CD4-positive, alpha-beta T cell treated with Interleukin-6 for 4 hours (primary cell): ENCODE results near the gene VRK2.
"Not testable (repeated sequence)": the region's sequence is repeated elsewhere in the genome, so short reads cannot be mapped to it uniquely, and the experiment has no call there.

Experiments
- DNase-seq: peaks from one replicate; pipeline ENCODE4 v3.0.0-alpha.2; 2020; ENCODE audit warnings: mixed read lengths

VRK2 gene

GRCh38 chr2:58055033-58055786 lies 8.6 kb downstream of the VRK2 start:
- DNase-seq = no peak

- DNase-seq = no peak
Measured at GRCh38 chr2:58056192-58056916, 9.7 kb downstream of the VRK2 start.

- DNase-seq = no peak
Measured at GRCh38 chr2:58057707-58058530, 11.3 kb downstream of the VRK2 start.

GRCh38 chr2:58063641-58064040 lies 17.0 kb downstream of the VRK2 start:
- DNase-seq = no peak

DNA sequence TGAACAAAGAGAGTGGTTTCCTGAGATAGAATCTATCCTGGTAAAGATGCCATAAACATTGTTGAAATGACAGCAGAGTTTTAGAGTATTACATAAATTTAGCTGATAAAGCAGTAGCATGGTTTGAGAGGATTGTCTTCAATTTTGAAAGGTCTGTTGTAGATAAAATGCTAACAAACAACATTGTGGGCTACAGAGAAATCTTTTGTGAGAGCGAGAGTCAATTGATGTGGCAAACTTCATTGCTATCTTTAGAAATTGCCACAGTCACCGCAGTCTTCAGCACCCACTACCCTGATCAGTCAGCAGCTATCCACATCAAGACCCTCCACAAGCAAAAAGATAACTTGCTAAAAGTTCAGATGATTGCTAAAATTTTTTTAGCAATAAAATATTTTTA lies 17.5 kb downstream of the VRK2 start:
- DNase-seq = no peak

- no peak for DNase-seq
Measured at GRCh38 chr2:58065248-58065647, 18.6 kb downstream of the VRK2 start.

GRCh38 chr2:58067001-58067400 lies 20.4 kb downstream of the VRK2 start:
- DNase-seq = no peak

- no peak for DNase-seq
Measured at GRCh38 chr2:58070765-58071164, 24.2 kb downstream of the VRK2 start.

DNA sequence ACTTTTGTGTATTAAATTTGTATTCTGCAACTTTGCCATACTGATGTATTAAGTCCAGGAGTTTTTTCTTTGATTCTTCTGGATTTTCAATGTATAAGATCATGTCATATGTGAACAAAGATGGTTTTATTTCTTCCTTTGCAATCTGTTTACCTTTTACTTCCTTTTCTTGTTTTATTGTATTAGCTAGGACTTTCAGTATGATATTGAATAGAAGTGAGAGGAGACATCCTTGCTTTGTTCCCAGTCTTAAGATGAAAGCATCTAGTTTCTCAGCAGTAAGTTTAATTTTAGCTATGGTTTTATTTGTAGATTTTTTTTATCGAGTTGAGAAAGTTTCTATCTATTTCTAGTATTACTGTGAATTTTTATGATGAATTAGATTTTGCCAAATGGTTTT lies 25.5 kb downstream of the VRK2 start:
- no peak for DNase-seq

DNA sequence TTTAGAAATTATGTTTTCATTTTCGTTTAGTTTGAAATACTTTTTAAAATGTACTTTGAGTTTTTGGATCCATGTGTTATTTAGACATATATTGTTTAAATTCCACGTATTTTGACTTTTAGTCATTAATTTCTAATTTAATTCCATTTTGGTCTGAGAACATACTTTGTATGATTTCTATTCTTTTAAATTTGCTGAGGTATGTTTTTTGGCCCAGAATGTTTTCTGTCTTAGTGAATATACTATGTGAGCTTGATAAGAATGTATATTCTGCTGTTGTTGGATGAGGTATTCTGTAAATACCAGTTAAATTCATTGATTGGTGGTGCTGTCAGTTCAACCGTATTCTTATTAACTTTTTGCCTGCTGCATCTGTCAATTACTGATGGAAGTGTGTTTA lies 26.4 kb downstream of the VRK2 start:
- DNase-seq = no peak

DNA sequence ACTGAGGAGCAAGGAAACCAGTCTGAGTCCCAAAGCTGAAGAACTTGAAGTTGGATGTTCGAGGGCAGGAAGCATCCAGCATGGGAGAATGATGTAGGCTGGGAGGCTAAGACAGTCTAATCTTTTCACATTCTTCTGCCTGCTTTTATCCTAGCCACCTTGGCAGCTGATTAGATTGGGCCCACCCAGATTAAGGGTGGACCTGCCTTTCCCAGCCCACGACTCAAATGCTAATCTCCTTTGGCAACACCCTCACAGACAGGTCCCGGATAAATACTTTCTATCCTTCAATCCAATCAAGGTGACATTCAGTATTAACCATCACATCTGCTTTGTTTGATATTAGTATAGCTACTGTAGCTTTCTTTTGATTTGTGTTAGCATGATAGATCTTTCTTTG lies 27.1 kb downstream of the VRK2 start:
- DNase-seq = no peak

DNA sequence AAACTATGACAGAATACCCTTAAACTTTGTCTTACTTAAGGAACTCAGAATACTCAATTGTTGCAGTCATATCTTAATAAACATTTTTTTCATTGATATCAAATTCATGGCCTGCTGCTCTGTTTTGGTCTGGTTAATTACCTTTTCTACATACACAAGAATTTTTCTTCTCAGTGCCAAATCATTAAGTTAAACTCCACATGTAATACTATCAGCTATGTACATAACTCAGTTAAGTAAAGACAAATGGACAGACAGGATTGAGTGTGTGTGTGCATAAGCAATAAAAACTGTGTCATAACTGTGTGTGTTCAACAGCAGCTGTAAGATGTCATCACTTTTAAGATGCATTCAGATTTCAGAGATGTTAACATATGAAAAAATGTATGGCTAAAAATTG lies 34.4 kb downstream of the VRK2 start:
- DNase-seq = no peak

GRCh38 chr2:58089081-58089480 lies 42.5 kb downstream of the VRK2 start:
- no peak for DNase-seq

DNA sequence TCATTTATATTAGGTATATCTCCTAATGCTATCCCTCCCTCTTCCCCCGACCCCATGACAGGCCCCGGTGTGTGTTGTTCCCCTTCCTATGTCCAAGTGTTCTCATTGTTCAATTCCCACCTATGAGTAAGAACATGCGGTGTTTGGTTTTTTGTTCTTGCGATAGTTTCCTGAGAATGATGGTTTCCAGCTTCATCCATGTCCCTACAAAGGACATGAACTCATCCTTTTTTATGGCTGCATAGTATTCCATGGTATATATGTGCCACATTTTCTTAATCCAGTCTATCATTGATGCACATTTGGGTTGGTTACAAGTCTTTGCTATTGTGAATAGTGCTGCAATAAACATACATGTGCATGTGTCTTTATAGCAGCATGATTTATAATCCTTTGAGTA lies 46.2 kb downstream of the VRK2 start:
- not testable (repeated sequence) for DNase-seq

DNA sequence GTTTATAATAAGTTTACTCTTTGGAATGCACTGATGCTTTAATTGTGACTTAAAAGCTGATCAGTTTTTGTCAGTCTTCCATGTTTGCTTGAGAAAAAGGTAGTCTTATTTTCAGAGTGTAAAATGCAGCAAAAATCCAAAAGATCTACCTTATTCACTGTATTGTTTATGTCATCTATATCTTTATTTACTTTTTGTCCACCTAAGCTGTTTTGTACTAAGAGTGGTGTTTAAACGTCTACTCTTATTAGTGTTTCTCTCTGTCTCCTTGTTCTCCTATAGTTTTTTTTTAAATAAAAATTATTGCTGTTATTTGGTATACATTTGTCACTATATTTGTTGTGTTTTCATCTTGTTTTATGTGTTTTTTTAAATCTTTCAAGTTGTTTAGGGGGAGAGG lies 50.4 kb downstream of the VRK2 start:
- no peak for DNase-seq

DNA sequence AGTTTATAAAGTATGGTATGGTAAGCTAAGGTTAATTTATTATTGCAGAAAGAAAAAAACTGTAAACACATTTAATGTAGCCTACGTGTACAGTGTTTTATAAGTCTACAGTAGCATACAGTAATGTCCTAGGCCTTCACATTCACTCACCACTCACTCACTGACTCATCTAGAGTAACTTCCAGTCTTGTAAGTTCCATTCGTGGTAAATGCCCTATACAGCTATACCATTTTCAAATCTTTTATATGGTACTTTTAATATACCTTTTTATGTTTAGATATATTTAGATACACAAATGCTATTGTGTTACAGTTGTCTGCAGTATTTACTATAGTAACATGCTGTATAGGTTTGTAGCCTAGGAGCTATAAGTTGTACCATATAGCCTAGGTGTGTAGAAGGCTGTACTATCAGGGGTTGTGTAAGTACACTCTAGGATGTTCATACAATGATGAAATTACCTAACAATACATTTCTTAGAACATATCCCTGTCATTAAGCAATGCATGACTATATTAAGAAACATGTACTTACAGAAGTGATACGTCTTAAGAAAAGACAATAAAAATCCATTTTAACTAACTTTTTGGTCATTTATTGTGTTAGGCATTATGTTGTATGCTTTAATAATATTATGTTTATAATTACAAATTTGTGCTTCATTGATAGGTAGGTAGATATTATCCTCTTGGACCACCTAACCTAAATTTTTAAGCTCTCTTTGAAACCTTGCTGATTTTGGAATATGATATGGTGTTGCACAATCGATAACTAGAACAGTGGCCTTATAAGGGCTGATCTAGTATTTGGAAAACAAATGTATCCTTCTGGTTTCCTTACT lies 51.9 kb downstream of the VRK2 start:
- no peak for DNase-seq

DNA sequence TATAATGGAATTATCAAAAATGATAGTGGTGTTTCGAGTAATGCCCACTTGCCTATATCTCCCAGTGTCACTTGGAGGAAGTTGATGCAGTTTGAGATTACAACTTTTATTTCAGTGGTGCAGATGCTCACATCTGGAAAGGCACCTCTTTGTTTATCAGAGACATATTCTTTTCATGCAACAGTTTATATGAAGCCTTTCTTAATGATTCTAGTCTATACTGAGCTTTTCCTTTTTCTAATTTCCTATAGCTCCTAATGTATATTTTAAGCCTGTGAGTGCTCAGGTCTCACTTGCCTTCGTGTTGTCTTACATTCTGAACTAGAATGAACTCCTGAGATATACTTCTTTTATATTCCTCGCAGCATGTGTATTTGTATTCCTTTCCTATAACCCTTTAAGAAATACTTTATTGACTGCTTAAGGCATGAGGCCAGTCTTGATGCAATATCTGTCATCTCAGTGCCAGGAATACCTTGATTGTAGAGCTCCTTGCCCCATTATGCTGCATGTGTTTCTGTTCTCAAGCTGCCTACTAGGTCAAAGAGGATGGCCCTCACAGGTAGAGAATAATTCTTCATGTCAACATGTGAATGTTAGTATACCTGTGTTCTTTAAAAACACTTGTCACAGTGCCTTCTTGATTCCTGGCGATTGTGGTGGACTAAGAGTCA lies 52.6 kb downstream of the VRK2 start:
- DNase-seq = no peak

- no peak for DNase-seq
Measured at GRCh38 chr2:58101500-58101899, 54.9 kb downstream of the VRK2 start.

DNA sequence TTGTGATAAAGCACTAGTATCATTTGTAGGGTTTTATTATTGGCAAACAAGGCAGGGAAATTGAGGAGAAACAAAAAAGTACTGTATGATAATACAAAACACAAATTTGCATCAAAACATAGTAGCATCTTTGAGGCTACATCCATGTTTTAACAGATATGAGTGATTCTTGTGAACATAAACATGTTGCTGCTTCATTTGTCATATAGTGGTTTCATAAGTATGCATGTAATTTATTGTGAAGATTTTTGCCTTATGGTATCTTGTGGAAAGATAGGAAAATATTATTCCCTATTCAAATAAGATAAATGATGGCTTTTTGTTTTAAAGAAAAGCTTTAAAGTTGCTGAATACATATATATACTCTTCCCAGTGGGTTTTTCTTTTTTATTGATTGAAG lies 60.3 kb downstream of the VRK2 start:
- DNase-seq = no peak

- DNase-seq = no peak
Measured at GRCh38 chr2:58107803-58108710, 61.5 kb downstream of the VRK2 start.

DNA sequence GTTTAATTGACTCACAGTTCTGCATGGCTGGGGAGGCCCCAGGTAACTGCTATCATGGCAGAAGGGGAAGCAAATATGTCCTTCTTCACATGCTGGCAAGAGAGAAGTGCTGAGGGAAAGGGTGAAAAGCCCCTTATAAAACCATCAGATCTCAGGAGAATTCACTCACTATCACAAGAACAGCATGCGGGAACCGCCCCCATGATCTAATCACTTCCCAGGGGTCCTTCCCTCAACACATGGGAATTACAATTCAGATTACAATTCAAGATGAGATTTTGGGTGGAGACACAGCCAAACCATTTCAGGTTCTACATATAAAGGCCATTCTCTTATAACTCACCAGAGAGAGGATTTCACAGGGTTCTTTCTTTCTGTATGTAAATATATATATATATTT lies 62.9 kb downstream of the VRK2 start:
- no peak for DNase-seq
